Caco-2 (cell line): ENCODE data around the gene SEMA6D. TPM values are rescaled to one million over a fixed set of nuclear protein-coding genes. Genes with fewer than 3 reads are reported as not detected.

Experiments used
- BruUV-seq: library from RNA; stranded (reverse); fragments of 400-500 nt; replicated peaks from 2 replicates; lab custom pipeline; 2021; lab: Mats Ljungman, UMichigan
- CTCF ChIA-PET: fragments of 300-600 bp; sonication (Branson Sonifier 250); formaldehyde crosslinking; loops from one replicate; lab custom pipeline; 2022; ENCODE audit warnings: antibody characterized with exemption; lab: Charles Lee
- POLR2A ChIA-PET: fragments of 300-600 bp; sonication (Branson Sonifier 250); formaldehyde crosslinking; loops from one replicate; lab custom pipeline; 2022; ENCODE audit warnings: antibody characterized with exemption; lab: Charles Lee
- DNase-seq, 2 experiments: peaks; one replicate each; pipeline versions ENCODE4 v3.0.0 to v3.0.0-alpha.2; 2020 to 2022
- H3K27me3 ChIP-seq: replicated peaks from 2 replicates; pipeline ENCODE4 v1.6.0; 2011; ENCODE audit warnings: low read length; ENCODE audit not compliant: control insufficient read depth, insufficient read depth
- H3K36me3 ChIP-seq: 2 replicates; pipeline ENCODE4 v1.5.1; 2011; ENCODE audit warnings: low read length; ENCODE audit not compliant: control insufficient read depth, insufficient read depth
- H3K4me1 ChIP-seq: fragments of 250-450 bp; sonication (Bioruptor Pico); 2 replicates; pipeline ENCODE4 v1.5.1; 2020; ENCODE audit warnings: mild to moderate bottlenecking
- H3K4me3 ChIP-seq: 2 replicates; pipeline ENCODE4 v1.5.1; 2011; ENCODE audit warnings: low read depth, mild to moderate bottlenecking, control low read depth, low read length
- H3K9me3 ChIP-seq: fragments of 250-450 bp; sonication (Bioruptor Pico); 2 replicates; pipeline ENCODE4 v1.5.1; 2020; ENCODE audit warnings: mild to moderate bottlenecking, moderate library complexity
- H3K27ac Mint-ChIP-seq: one replicate; pipeline ENCODE4 v1.8.0; 2022; ENCODE audit warnings: mixed read lengths; ENCODE audit not compliant: unreplicated experiment
- H3K27me3 Mint-ChIP-seq: one replicate; pipeline ENCODE4 v1.8.0; 2022; ENCODE audit warnings: mixed read lengths; ENCODE audit not compliant: insufficient read depth, unreplicated experiment
- H3K36me3 Mint-ChIP-seq: one replicate; pipeline ENCODE4 v1.8.0; 2022; ENCODE audit warnings: mild to moderate bottlenecking, mixed read lengths; ENCODE audit not compliant: insufficient read depth, unreplicated experiment
- H3K4me1 Mint-ChIP-seq: one replicate; pipeline ENCODE4 v1.8.0; 2022; ENCODE audit warnings: low read depth, mixed read lengths; ENCODE audit not compliant: unreplicated experiment
- H3K4me3 Mint-ChIP-seq: one replicate; pipeline ENCODE4 v1.8.0; 2022; ENCODE audit warnings: mild to moderate bottlenecking, moderate library complexity, mixed read lengths; ENCODE audit not compliant: unreplicated experiment
- H3K9me3 Mint-ChIP-seq: one replicate; pipeline ENCODE4 v1.8.0; 2022; ENCODE audit warnings: mixed read lengths; ENCODE audit not compliant: unreplicated experiment
- intact Hi-C: fragments of 100-400 bp; cut with micrococcal nuclease; formaldehyde crosslinking; loops from one replicate; pipeline ENCODE4 v1.10.0; 2022; ENCODE audit not compliant: unreplicated experiment
- total RNA-seq: library from RNA; stranded (reverse); gene quantifications from 2 replicates; pipeline ENCODE4 v1.2.3, GENCODE V29; 2022
- TF ChIP-seq, protein P1 (sequence below), 2 experiments: fragments of 200-600 bp in 1 of 2; IDR thresholded peaks; 1 replicate in 1 of 2; 2 replicates in 1 of 2; pipeline versions ENCODE4 v1.5.1 to v1.8.0; 2011 to 2022; ENCODE audit warnings: antibody characterized with exemption in 1 of 2, control low read depth in 1 of 2, inconsistent platforms in 1 of 2, low read depth in 1 of 2, low read length in 1 of 2, mild to moderate bottlenecking in 1 of 2, moderate library complexity in 1 of 2; ENCODE audit not compliant: insufficient read depth in 1 of 2, severe bottlenecking in 1 of 2, unreplicated experiment in 1 of 2

The SEMA6D gene
- total RNA-seq, 1 experiment from 2014 or later: 0.18 TPM

DNA sequence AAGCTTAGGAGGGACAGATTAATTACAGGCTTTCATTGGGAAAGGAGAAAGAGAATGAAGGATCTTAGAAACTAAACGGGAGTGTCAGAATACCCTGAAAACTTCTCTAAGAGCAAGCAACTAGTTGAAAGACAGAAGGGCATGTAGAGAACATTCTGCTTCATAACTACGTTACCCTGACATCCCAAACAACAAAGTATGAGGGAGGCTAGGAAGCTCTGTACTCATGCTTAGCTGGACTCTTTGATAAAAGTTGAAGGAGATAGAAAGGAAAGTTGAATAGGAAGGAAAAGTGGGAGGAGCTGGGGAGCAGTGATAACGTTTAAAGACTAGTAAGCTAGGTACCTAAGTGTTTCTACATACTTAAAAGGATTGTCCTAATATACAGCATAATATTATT, 64.2 kb downstream of the SEMA6D start:
- TF ChIP-seq, protein P1, sequence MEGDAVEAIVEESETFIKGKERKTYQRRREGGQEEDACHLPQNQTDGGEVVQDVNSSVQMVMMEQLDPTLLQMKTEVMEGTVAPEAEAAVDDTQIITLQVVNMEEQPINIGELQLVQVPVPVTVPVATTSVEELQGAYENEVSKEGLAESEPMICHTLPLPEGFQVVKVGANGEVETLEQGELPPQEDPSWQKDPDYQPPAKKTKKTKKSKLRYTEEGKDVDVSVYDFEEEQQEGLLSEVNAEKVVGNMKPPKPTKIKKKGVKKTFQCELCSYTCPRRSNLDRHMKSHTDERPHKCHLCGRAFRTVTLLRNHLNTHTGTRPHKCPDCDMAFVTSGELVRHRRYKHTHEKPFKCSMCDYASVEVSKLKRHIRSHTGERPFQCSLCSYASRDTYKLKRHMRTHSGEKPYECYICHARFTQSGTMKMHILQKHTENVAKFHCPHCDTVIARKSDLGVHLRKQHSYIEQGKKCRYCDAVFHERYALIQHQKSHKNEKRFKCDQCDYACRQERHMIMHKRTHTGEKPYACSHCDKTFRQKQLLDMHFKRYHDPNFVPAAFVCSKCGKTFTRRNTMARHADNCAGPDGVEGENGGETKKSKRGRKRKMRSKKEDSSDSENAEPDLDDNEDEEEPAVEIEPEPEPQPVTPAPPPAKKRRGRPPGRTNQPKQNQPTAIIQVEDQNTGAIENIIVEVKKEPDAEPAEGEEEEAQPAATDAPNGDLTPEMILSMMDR (IDR thresholded peaks at IDR 0.05; ENCODE audit: insufficient read depth in 1 of 2, low read depth in 1 of 2, low read length in 1 of 2, severe bottlenecking in 1 of 2, unreplicated experiment in 1 of 2): no peak
- no TSS peak for BruUV-seq

DNA sequence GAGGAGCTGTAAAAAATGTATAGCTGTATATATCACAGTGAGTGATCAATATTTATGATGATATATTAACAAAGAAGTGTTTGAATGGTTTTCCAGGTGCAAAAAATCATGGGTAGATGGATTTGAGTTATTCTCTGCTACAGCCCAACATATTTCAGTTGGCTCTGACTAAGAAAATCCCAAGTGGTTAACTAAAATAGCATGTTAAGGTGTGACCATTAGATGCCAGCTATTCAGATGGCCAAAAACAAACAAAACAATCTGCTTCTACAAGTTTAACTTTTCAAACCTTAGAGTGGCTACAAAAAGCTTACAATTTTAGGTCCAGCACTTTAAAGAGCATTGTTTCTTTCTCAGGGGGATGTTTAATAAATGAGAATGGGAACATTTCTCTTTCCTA, 67.5 kb downstream of the SEMA6D start:
- Mint-ChIP-seq H3K4me3 (no peak overlapping the region), H3K27ac (no peak overlapping the region), H3K27me3 (no peaks in the 10 kb centered on the region), H3K9me3 (no peaks in the 10 kb centered on the region), H3K36me3 (no peaks in the 10 kb centered on the region), H3K4me1 (no peaks in the 10 kb centered on the region)
- no peak overlapping the region for H3K4me3 ChIP-seq
- H3K36me3 ChIP-seq: no peaks in the 10 kb centered on the region
- no peak for DNase-seq
- TF ChIP-seq, protein P1 (IDR thresholded peaks at IDR 0.05; ENCODE audit: insufficient read depth in 1 of 2, low read depth in 1 of 2, low read length in 1 of 2, severe bottlenecking in 1 of 2, unreplicated experiment in 1 of 2): no peak
- intact Hi-C loops: no loop called here
- no peaks in the 10 kb centered on the region for H3K27me3 ChIP-seq
- no TSS peak for BruUV-seq
- ChIA-PET CTCF (no interaction called here), POLR2A (no interaction called here)
- no peaks in the 10 kb centered on the region for H3K9me3 ChIP-seq
- no peaks in the 10 kb centered on the region for H3K4me1 ChIP-seq

More for the DNA sequence above, 64.2 kb downstream of the SEMA6D start:
- no peak for DNase-seq
- no peaks in the 10 kb centered on the region for H3K27me3 ChIP-seq
- ChIA-PET CTCF (no interaction called here), POLR2A (no interaction called here)
- no peak overlapping the region for H3K4me3 Mint-ChIP-seq
- H3K27me3 Mint-ChIP-seq: no peaks in the 10 kb centered on the region
- no peak overlapping the region for H3K4me3 ChIP-seq
- H3K36me3 Mint-ChIP-seq: no peaks in the 10 kb centered on the region
- H3K36me3 ChIP-seq: no peaks in the 10 kb centered on the region
- no peaks in the 10 kb centered on the region for H3K4me1 ChIP-seq
- no peaks in the 10 kb centered on the region for H3K9me3 Mint-ChIP-seq
- H3K27ac Mint-ChIP-seq: peak overlapping the region; percentile 32
- intact Hi-C loops: no loop called here
- H3K9me3 ChIP-seq: no peaks in the 10 kb centered on the region
- no peaks in the 10 kb centered on the region for H3K4me1 Mint-ChIP-seq

- Histone ChIP-seq H3K36me3 (no peaks in the 10 kb centered on the region), H3K27me3 (no peaks in the 10 kb centered on the region), H3K4me3 (no peak overlapping the region), H3K4me1 (no peaks in the 10 kb centered on the region), H3K9me3 (no peaks in the 10 kb centered on the region)
- no peaks in the 10 kb centered on the region for H3K36me3 Mint-ChIP-seq
- TF ChIP-seq, protein P1 (IDR thresholded peaks at IDR 0.05; ENCODE audit: insufficient read depth in 1 of 2, low read depth in 1 of 2, low read length in 1 of 2, severe bottlenecking in 1 of 2, unreplicated experiment in 1 of 2): no peak
- H3K4me3 Mint-ChIP-seq: no peak overlapping the region
- no TSS peak for BruUV-seq
- DNase-seq: no peak
- intact Hi-C loops: no loop called here
- H3K9me3 Mint-ChIP-seq: no peaks in the 10 kb centered on the region
- ChIA-PET POLR2A (no interaction called here), CTCF (no interaction called here)
- no peaks in the 10 kb centered on the region for H3K4me1 Mint-ChIP-seq
- no peak overlapping the region for H3K27ac Mint-ChIP-seq
- no peaks in the 10 kb centered on the region for H3K27me3 Mint-ChIP-seq
Measured at GRCh38 chr15:47786371-47786770, 69.1 kb downstream of the SEMA6D start.
